Measurements from ENCODE around the gene ETHE1.

ETHE1 gene

GRCh38 chr19:43489979-43490599 lies 36.9 kb downstream of the ETHE1 start:
- TF ChIP-seq CTCF (IDR thresholded peaks at IDR 0.05), result no peak
- no peak overlapping the region for H3K4me3 ChIP-seq
- H3K27ac ChIP-seq, result no peak overlapping the region
- DNase-seq (ENCODE audit: low spot score), result no peak

GRCh38 chr19:43489310-43489709 lies 37.7 kb downstream of the ETHE1 start:
- TF ChIP-seq CTCF (IDR thresholded peaks at IDR 0.05), result no peak
- no peak overlapping the region for H3K4me3 ChIP-seq
- DNase-seq (ENCODE audit: low spot score), result no peak
- H3K27ac ChIP-seq, result no peak overlapping the region

GRCh38 chr19:43488179-43488578 lies 38.8 kb downstream of the ETHE1 start:
- no peak for DNase-seq (ENCODE audit: low spot score)

GRCh38 chr19:43486412-43486811 lies 40.6 kb downstream of the ETHE1 start:
- TF ChIP-seq CTCF (IDR thresholded peaks at IDR 0.05), result no peak
- H3K27ac ChIP-seq, result no peak overlapping the region
- H3K4me3 ChIP-seq, result no peak overlapping the region
- no peak for DNase-seq (ENCODE audit: low spot score)

More at GRCh38 chr19:43488179-43488578, 38.8 kb downstream of the ETHE1 start:
- Histone ChIP-seq H3K27ac (no peak overlapping the region), H3K4me3 (no peak overlapping the region)
- no peak for TF ChIP-seq CTCF (IDR thresholded peaks at IDR 0.05)

- no peak for TF ChIP-seq CTCF (IDR thresholded peaks at IDR 0.05)
- no peak for DNase-seq (ENCODE audit: low spot score)
- Histone ChIP-seq H3K4me3 (no peak overlapping the region), H3K27ac (no peak overlapping the region)
These were observed 41.0 kb downstream of the ETHE1 start for GRCh38 chr19:43485951-43486350.

- Histone ChIP-seq H3K27ac (no peak overlapping the region), H3K4me3 (no peak overlapping the region)
- no peak for DNase-seq (ENCODE audit: low spot score)
- no peak for TF ChIP-seq CTCF (IDR thresholded peaks at IDR 0.05)
These were observed 43.7 kb downstream of the ETHE1 start for GRCh38 chr19:43483281-43483680.

- DNase-seq (ENCODE audit: low spot score), result no peak
- no peak overlapping the region for H3K4me3 ChIP-seq
- no peak for TF ChIP-seq CTCF (IDR thresholded peaks at IDR 0.05)
- H3K27ac ChIP-seq, result no peak overlapping the region
These were observed 44.8 kb downstream of the ETHE1 start for GRCh38 chr19:43482193-43482592.
